Immature natural killer cell (primary cell): ENCODE measurements around the gene CDCA5. TPM values are rescaled to one million over a fixed set of nuclear protein-coding genes. Genes with fewer than 3 reads are reported as not detected.
"Not testable (repeated sequence)": the region's sequence is repeated elsewhere in the genome, so short reads cannot be mapped to it uniquely, and the experiment has no call there.

Source experiments
- DNase-seq, 3 donors: peaks; one replicate each; pipeline ENCODE4 v3.0.0; 2022; ENCODE audit warnings: mixed read lengths in 1 of 3
- H3K27ac Mint-ChIP-seq, 6 donors: one replicate each; pipeline ENCODE4 v1.8.0; 2020; ENCODE audit warnings: mixed read lengths in 6 of 6, mild to moderate bottlenecking in 5 of 6, inconsistent platforms in 4 of 6, moderate library complexity in 3 of 6
- H3K27me3 Mint-ChIP-seq, 3 donors: one replicate each; pipeline ENCODE4 v1.8.0; 2020 to 2021; ENCODE audit warnings: low read depth in 3 of 3, mild to moderate bottlenecking in 3 of 3, mixed read lengths in 3 of 3, moderate library complexity in 3 of 3, inconsistent platforms in 1 of 3
- H3K36me3 Mint-ChIP-seq, 3 donors: one replicate each; pipeline ENCODE4 v1.8.0; 2020; ENCODE audit warnings: mixed read lengths in 3 of 3, inconsistent platforms in 2 of 3, mild to moderate bottlenecking in 2 of 3
- H3K4me1 Mint-ChIP-seq, 2 donors: one replicate each; pipeline ENCODE4 v1.8.0; 2020; ENCODE audit warnings: inconsistent platforms in 2 of 2, mild to moderate bottlenecking in 2 of 2, mixed read lengths in 2 of 2, moderate library complexity in 1 of 2
- H3K4me3 Mint-ChIP-seq, 5 donors: one replicate each; pipeline ENCODE4 v1.8.0; 2020; ENCODE audit warnings: mild to moderate bottlenecking in 5 of 5, mixed read lengths in 5 of 5, inconsistent platforms in 3 of 5, moderate library complexity in 3 of 5
- H3K9me3 Mint-ChIP-seq, 6 donors: one replicate each; pipeline ENCODE4 v1.8.0; 2020; ENCODE audit warnings: mild to moderate bottlenecking in 6 of 6, mixed read lengths in 6 of 6, inconsistent platforms in 4 of 6, moderate library complexity in 3 of 6
- polyA plus RNA-seq, 3 donors: library from polyadenylated mRNA; unstranded; fragments of 300-500 nt; fragmentation: Illumina TruSeq; gene quantifications; one replicate each; pipeline ENCODE4 v1.2.3, GENCODE V29; 2021

CDCA5 gene
- polyA plus RNA-seq, 3 donors from 2014 or later = 1.8 to 2.9 (median 2.4) TPM

DNA sequence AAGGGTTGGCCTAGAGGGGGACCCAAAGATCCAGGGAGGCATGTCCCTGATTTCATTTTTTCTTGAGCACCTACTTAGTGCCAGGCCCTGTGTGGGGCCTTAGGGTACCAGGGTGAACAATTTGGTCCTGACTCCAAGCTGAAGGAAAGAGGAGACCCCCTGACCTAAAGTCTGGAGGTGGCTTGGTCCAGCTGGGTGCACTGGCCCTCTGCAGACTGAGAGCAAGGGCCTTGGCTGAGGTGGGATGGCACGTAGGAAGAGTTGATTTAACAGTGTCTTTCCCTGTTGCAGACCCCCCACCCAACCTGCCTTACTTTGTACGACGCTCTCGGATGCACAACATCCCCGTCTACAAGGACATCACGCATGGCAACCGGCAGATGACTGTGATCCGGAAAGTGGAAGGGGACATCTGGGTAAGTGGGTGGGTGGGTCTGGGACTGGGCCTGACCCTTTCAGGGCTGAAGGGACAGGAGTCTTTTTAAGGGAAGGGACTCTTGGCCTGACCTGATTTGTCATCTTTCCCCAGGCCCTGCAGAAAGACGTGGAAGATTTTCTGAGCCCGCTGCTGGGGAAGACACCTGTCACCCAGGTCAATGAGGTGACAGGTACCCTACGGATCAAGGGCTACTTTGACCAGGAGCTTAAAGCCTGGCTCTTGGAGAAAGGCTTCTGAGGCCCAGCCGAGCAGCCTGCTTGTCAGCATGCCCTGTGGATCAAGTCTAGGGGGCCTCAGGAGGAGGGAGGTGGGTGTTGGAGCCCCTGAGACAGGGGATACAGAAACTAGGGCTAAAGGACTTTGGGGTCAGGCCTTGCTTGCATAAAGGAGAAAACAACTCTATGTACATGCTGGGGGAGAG is 41.6 kb upstream of the CDCA5 start:
- no peak for DNase-seq
- peaks cover 24 to 35% of the 10 kb centered on the region in 2 donors for H3K4me1 Mint-ChIP-seq
- H3K4me3 Mint-ChIP-seq = no peak overlapping the region
- H3K27me3 Mint-ChIP-seq = peaks cover 4 to 10% (median 6%) of the 10 kb centered on the region in 3 donors
- H3K9me3 Mint-ChIP-seq = no peaks in the 10 kb centered on the region
- peak overlapping the region in 1 of 6 donors; percentile 78 for H3K27ac Mint-ChIP-seq
- peaks cover 0 to 20% (median 5%) of the 10 kb centered on the region in 3 donors for H3K36me3 Mint-ChIP-seq

DNA sequence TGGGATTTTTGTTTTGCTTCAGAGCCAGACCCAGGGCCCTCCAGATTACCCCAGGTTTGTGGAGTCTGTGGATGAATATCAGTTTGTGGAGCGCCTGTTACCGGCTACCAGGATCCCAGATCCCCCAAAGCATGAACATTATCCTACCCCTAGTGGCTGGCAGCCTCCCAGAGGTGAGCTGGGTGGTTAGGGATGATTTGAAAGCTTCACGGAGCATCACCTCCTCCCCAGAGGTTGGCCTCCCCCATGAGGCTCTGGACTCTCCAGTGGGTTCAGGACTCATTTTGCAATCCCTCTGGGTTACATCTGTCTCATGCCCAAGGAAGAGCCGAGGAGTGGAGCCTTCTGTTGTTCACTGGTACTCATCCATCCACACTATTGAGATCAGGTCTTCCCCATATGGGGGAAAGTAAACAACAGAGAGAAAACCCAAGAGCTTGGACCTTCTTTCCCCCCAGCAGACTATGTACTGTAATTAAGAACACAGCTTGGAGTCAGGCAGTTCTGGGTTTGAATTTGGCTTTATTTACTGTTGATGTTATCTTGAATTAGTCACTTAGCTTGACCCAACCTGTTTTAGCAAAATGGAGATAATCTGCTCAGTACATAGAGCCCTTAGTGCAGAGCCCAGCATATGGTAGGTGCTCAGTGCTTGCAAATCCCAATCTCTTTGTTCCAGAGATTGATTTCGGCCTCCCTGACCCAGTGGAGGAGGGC is 40.8 kb upstream of the CDCA5 start:
- DNase-seq = no peak
- peak overlapping the region in 3 of 6 donors; percentile 27 to 80 (median 52) for H3K27ac Mint-ChIP-seq
- peak overlapping the region in 4 of 5 donors; percentile 36 to 57 (median 48) for H3K4me3 Mint-ChIP-seq
- H3K9me3 Mint-ChIP-seq = no peaks in the 10 kb centered on the region
- H3K36me3 Mint-ChIP-seq = peaks cover 0 to 23% (median 9%) of the 10 kb centered on the region in 3 donors
- H3K27me3 Mint-ChIP-seq = peaks cover 4 to 10% (median 6%) of the 10 kb centered on the region in 3 donors
- peaks cover 24 to 43% of the 10 kb centered on the region in 2 donors for H3K4me1 Mint-ChIP-seq

DNA sequence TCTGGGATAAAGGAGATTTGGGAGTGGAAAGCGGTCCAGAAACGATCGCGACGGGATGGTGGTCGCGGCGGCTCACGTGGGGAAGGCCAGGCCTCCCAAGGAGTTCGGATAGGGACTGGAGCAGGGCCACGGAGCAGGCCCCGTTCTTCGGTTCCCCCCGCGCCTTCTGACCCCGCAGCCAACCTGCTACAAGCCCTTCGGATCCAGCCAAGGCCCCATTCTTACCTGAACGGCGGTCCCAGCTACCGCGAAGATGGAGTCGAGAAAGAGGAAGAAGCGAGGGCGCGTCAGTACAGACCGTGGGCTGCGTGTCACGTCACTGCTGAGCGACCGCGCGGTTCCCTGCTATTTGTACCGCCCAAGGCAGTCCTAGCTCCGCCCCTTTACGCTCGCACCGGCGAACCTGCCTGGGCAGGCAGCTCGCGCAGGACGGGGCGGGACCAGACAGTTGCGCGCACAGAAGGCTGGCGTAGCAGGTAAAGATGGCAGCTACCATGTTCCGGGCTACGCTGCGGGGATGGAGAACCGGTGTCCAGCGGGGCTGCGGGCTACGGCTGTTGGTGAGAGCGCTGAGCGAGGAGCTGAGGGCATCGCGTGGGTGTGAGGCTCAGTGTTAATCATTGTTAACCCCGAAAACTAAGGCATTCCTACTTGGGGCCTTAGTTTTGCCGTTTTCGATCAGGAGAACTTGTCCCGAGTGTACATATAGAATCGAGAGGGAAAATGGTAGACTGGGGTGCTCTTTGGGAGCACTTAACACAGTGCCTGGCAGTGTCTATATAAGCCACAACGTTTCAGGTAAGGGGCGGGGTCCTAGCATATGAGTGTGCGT is 38.2 kb upstream of the CDCA5 start, which contains the start of the genes FAU and MRPL49:
Gene FAU, minus strand, starts transcription at position 270 of the 832 bp plus-strand sequence. CDS start 321 bp downstream, outside the sequence.
Gene MRPL49, plus strand, starts transcription at position 457 of the 832 bp plus-strand sequence. Its CDS starts 26 bp downstream, at position 483.
- Mint-ChIP-seq H3K9me3 (no peaks in the 10 kb centered on the region), H3K36me3 (peaks cover 3 to 24% (median 12%) of the 10 kb centered on the region in 3 donors), H3K27ac (peak within 1 kb of the TSS; percentile 98 to 100 (median 100)), H3K4me1 (peaks cover 33 to 59% of the 10 kb centered on the region in 2 donors), H3K4me3 (peak within 1 kb of the TSS; percentile 98 to 100 (median 100)), H3K27me3 (peaks cover 13 to 17% (median 13%) of the 10 kb centered on the region in 3 donors)
- DNase-seq = peak; percentile 97 to 98 (median 98)

DNA sequence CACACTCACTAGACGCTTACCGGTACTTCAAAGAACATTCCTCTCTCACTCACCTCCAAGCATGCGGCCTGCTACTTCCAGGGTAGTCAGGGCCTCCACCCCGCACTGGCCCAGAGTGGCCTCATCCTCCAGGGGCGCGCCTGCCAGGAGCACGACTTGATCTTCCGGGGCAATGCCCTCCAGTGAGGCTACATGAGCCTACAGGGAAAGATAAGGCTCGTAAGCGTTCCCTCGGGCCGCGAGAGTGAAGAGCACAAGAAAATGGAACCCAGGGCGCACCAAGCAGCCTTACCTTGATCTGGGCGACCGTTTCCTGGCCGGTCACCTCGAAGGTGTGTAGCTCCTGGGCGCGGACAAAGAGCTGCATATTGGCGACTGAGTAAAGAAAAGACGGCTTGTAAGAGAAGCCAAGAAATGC is 37.6 kb upstream of the CDCA5 start:
- Mint-ChIP-seq H3K4me3 (peak overlapping the region; percentile 98 to 100 (median 100)), H3K27me3 (peaks cover 13 to 21% (median 17%) of the 10 kb centered on the region in 3 donors), H3K4me1 (peaks cover 37 to 59% of the 10 kb centered on the region in 2 donors), H3K9me3 (no peaks in the 10 kb centered on the region), H3K36me3 (peaks cover 3 to 19% (median 10%) of the 10 kb centered on the region in 3 donors), H3K27ac (peak overlapping the region; percentile 98 to 100 (median 100))
- DNase-seq = peak in 2 of 3 donors; percentile 24 to 30

DNA sequence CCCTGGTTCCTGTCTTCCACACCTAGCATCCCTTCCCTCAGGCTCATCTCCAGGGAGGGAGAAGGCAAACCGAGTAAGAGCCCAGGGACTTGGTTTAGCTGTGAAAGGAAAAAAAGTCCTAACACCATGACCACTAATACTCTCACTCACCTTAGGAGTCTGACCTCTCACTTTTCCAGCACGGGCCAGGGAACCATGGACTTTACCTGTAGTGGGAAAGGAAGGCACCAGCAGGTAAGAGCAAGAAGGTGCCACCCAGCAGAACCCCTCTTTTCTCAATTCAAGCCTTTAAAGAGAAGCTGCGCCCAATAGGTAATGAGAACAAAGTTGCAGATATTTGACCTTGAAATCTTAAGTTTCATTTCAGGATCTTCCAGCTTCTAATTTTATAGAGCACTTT is 37.0 kb upstream of the CDCA5 start:
- Mint-ChIP-seq H3K27ac (peak overlapping the region; percentile 98 to 100 (median 100)), H3K4me1 (peaks cover 40 to 59% of the 10 kb centered on the region in 2 donors), H3K9me3 (no peaks in the 10 kb centered on the region), H3K4me3 (peak overlapping the region; percentile 98 to 100 (median 100)), H3K27me3 (peaks cover 13 to 21% (median 17%) of the 10 kb centered on the region in 3 donors), H3K36me3 (peaks cover 3 to 17% (median 9%) of the 10 kb centered on the region in 3 donors)
- no peak for DNase-seq

DNA sequence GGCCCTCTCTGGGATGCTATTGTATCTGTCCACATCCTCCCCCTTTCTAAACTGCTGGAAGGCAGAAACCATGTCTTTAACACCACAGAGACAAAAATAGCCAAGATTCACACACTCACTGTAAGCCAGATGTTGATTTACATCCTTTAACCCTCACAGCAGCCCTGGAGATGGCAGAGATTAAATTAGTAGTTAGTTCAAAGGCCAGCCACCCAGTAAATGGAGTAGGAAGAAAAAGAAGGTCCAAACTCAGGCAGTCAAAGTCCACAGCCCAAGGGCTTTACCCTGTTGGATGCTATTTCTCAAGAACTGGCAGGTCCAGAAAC is 35.8 kb upstream of the CDCA5 start:
- peaks cover 13 to 21% (median 17%) of the 10 kb centered on the region in 3 donors for H3K27me3 Mint-ChIP-seq
- peak overlapping the region; percentile 9 to 100 (median 29) for H3K4me3 Mint-ChIP-seq
- no peaks in the 10 kb centered on the region for H3K9me3 Mint-ChIP-seq
- peak overlapping the region; percentile 68 to 99 (median 80) for H3K27ac Mint-ChIP-seq
- H3K36me3 Mint-ChIP-seq = peaks cover 3 to 17% (median 9%) of the 10 kb centered on the region in 3 donors
- H3K4me1 Mint-ChIP-seq = peaks cover 46 to 59% of the 10 kb centered on the region in 2 donors
- DNase-seq = no peak

DNA sequence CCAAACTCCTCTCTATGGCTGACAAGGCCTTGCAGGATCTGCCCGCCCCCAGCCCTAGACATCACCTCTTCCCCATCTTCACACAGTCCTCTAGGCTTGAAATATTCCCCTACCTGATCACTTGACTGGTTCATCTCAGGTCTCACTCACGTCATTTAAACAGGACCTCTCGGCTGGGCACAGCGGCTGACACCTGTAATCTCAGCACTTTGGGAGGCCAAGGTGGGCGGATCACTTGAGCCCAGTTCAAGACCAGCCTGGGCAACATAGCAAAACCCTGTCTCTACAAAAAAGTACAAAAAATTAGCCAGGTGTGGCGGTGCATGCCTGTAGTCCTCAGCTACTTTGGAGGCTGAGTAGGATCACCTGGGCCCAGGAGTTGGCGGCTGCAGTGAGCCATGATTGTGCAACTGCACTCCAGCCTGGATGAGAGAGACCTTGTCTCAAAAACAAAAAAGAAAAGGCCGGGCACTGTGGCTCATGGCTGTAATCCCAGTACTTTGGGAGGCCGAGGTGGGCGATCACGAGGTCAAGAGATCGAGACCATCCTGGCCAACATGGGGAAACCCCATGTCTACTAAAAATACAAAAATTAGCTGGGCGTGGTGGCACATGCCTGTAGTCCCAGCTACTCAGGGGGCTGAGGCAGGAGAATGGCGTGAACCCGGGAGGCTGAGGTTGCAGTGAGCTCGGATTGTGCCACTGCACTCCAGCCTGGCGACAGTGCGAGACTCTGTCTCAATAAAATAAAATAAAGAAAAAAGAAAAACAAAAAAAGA is 35.2 kb upstream of the CDCA5 start:
- Mint-ChIP-seq H3K4me1 (peaks cover 47 to 56% of the 10 kb centered on the region in 2 donors), H3K4me3 (peak overlapping the region in 2 of 5 donors; percentile 9 to 100), H3K36me3 (peaks cover 3 to 17% (median 9%) of the 10 kb centered on the region in 3 donors), H3K27me3 (peaks cover 11 to 21% (median 17%) of the 10 kb centered on the region in 3 donors), H3K27ac (peak overlapping the region; percentile 91 to 99 (median 95))
- not testable (repeated sequence) for DNase-seq, H3K9me3 Mint-ChIP-seq

DNA sequence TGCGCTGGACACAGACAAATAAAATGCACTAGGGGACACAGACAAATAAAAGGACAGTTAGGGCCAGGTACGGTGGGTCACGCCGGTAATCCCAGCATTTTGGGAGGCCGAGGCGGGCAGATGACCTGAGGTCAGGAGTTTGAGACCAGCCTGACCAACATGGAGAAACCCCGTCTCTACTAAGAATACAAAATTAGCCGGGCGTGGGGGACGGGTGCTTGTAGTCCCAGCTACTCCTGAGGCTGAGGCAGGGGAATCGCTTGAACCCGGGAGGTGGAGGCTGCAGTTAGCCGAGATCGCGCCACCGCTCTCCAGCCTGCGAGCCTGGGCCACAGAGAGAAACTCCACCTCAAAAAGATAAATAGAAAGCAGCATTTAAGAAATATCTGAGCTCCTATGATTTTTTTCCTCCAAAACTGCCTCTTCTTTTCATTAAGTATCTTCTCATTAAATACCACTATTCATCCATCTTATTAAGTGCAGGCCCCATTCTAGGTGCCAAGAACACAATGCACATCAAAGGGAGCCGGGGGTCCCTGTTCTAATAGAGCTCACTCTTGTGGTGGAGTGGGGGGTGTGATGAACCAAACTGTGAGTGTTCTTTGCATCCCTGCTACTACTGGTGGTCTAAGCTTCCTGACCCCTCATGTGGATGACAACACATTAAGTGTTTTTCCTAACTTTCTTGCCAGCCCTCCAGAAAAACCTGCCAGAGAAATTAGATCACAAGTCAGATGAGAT is 34.4 kb upstream of the CDCA5 start:
- no peak for DNase-seq
- Mint-ChIP-seq H3K27ac (peak overlapping the region; percentile 87 to 99 (median 95)), H3K27me3 (peaks cover 11 to 22% (median 17%) of the 10 kb centered on the region in 3 donors), H3K9me3 (no peaks in the 10 kb centered on the region), H3K4me1 (peaks cover 52 to 61% of the 10 kb centered on the region in 2 donors), H3K36me3 (peaks cover 3 to 17% (median 9%) of the 10 kb centered on the region in 3 donors), H3K4me3 (peak overlapping the region; percentile 86 to 90 (median 88))

DNA sequence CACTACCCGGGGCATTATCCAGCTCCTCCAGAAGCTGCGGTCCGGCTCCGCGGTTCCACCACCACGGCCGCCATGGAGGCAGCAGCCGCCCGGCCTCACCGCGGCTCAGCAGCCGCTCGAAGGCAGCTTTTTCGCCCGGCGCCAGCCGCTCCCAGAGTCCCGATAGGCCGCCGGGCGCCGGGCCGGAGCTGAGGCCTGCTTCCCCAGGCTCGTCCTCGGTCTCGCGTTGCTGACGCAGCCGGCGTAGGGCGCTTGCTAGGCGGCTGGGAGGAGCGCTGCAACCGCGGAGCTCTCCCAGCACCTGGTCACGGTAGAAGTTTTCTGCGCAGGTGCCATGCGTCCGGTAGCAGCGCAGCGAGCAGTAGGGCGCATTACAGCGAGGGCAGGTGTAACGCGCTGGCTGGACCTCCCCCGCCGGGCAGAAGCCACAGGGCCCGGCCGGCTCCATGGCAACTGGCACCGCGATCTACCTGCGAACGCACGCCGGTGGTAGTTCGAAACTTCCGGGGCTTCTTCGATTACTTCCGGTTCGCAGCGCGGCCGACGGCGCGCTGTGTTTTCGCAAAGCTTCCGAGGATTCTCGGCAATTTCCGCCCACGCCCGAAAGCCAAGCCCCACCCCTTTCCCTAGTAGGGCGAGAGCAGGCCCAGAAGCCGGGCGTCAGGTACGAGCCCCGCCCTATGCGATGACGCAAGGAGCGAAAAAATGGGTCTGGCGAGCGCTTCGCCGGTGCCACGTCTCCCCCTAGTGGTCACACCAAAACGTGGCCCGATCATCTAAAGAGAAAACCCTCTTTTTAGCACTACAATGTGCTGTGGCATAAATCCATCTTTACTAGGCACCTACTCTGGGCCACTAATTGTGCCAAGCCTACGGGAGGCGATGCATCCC is 33.6 kb upstream of the CDCA5 start, which contains the start of gene ZNHIT2:
Gene ZNHIT2, minus strand, starts transcription at position 496 of the 891 bp plus-strand sequence. Its CDS starts 48 bp downstream, at position 448.
- H3K9me3 Mint-ChIP-seq = no peaks in the 10 kb centered on the region
- peak; percentile 100 for DNase-seq
- H3K27ac Mint-ChIP-seq = peak within 1 kb of the TSS; percentile 87 to 99 (median 95)
- H3K4me1 Mint-ChIP-seq = peaks cover 52 to 59% of the 10 kb centered on the region in 2 donors
- peak within 1 kb of the TSS; percentile 86 to 90 (median 88) for H3K4me3 Mint-ChIP-seq
- peaks cover 3 to 17% (median 9%) of the 10 kb centered on the region in 3 donors for H3K36me3 Mint-ChIP-seq
- H3K27me3 Mint-ChIP-seq = peaks cover 16 to 24% (median 17%) of the 10 kb centered on the region in 3 donors

DNA sequence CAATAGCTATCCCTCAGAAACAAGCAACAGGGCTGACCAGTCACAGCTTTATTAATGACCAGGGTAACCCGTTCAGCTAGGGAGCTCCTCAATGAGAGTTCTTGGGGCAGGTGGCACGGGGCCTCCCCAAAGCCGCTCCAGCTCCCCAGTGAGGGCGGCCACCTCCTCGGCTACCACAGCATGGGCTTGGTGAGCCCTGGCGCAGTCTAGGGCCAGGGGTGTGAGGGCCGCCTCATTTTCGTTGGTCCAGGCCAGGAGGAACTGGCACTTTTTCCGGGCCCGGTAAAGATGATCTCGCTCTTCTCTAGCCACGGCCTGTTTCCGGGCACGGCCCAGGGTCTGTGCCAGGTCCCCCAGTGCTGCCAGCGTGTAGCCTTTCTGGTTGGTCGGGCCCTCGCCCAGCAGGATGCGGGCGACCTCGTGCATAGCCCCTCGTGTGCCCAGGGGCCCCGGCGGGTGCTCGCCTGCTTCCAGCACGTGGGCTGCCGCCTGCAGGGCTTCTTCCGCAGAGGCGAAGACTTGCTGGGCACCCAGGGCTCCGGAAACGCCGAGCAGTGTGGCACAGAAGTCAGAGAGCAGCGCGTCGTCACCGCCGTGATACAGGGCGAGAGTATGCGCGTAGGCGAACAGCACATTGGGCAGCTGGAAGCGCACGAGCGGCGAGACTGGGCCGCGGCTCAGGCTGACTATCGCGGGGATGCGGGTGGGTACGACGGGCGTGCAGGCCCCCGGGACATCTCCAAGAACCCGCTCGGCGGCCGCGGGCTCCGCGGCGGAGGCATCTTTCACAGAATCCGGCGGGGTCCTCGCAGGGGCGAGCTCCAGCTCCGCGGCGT is 32.7 kb upstream of the CDCA5 start:
- H3K27me3 Mint-ChIP-seq = peaks cover 13 to 18% (median 15%) of the 10 kb centered on the region in 3 donors
- peaks cover 47 to 53% of the 10 kb centered on the region in 2 donors for H3K4me1 Mint-ChIP-seq

More for the DNA sequence above, 32.7 kb upstream of the CDCA5 start:
- Mint-ChIP-seq H3K9me3 (no peaks in the 10 kb centered on the region), H3K27ac (peak overlapping the region; percentile 77 to 93 (median 88)), H3K36me3 (peaks cover 3 to 13% (median 9%) of the 10 kb centered on the region in 3 donors), H3K4me3 (peak overlapping the region; percentile 84 to 90 (median 88))
- peak; percentile 46 to 68 (median 59) for DNase-seq
